Retinal pigment epithelial cell (primary cell): ENCODE data around the gene NEIL3.

Source experiments
- DNase-seq: peaks from one replicate; pipeline ENCODE4 v3.0.0-alpha.2; 2010; ENCODE audit warnings: low read depth
- H3K4me3 ChIP-seq: 2 replicates; pipeline ENCODE4 v1.5.1; 2011; ENCODE audit warnings: mild to moderate bottlenecking, low read length, control low read depth, moderate library complexity
- TF ChIP-seq, protein P1 (sequence below): conservative IDR thresholded peaks from 2 replicates; pipeline ENCODE4 v1.5.1; 2011; ENCODE audit warnings: low read depth, low read length, control low read depth, inconsistent platforms

Gene NEIL3

DNA sequence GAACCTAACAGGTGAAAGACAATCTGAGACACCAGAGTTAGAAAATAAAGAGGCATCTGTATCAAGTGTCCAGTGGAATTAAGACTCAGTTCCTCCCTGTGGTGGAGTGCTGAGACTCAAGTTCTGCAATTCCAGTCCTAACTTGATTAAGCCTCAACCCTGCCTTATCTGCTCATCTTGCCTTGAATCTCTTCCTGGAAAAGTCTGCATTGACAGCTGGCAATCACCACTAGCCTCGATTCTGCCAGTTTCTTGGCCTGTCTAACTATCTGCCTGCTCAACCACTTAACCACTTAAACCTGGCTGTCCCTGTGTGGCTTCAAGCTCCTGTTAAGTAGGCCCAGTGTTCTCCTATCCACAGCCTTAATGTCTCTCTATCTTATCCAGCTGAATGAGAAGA, 22.4 kb upstream of the NEIL3 start:
- TF ChIP-seq, protein P1, sequence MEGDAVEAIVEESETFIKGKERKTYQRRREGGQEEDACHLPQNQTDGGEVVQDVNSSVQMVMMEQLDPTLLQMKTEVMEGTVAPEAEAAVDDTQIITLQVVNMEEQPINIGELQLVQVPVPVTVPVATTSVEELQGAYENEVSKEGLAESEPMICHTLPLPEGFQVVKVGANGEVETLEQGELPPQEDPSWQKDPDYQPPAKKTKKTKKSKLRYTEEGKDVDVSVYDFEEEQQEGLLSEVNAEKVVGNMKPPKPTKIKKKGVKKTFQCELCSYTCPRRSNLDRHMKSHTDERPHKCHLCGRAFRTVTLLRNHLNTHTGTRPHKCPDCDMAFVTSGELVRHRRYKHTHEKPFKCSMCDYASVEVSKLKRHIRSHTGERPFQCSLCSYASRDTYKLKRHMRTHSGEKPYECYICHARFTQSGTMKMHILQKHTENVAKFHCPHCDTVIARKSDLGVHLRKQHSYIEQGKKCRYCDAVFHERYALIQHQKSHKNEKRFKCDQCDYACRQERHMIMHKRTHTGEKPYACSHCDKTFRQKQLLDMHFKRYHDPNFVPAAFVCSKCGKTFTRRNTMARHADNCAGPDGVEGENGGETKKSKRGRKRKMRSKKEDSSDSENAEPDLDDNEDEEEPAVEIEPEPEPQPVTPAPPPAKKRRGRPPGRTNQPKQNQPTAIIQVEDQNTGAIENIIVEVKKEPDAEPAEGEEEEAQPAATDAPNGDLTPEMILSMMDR, result no peak
- no peak overlapping the region for H3K4me3 ChIP-seq
- no peak for DNase-seq

GRCh38 chr4:177288335-177288734, 21.3 kb upstream of the NEIL3 start:
- no peak overlapping the region for H3K4me3 ChIP-seq
- TF ChIP-seq, protein P1, result no peak
- DNase-seq, result no peak

- TF ChIP-seq, protein P1, result no peak
- H3K4me3 ChIP-seq, result no peak overlapping the region
- DNase-seq, result no peak
Observed at GRCh38 chr4:177290780-177291179, 18.9 kb upstream of the NEIL3 start.

- peak; percentile 54 for DNase-seq
- TF ChIP-seq, protein P1, result no peak
- no peak overlapping the region for H3K4me3 ChIP-seq
Observed at GRCh38 chr4:177292171-177292570, 17.5 kb upstream of the NEIL3 start.

DNA sequence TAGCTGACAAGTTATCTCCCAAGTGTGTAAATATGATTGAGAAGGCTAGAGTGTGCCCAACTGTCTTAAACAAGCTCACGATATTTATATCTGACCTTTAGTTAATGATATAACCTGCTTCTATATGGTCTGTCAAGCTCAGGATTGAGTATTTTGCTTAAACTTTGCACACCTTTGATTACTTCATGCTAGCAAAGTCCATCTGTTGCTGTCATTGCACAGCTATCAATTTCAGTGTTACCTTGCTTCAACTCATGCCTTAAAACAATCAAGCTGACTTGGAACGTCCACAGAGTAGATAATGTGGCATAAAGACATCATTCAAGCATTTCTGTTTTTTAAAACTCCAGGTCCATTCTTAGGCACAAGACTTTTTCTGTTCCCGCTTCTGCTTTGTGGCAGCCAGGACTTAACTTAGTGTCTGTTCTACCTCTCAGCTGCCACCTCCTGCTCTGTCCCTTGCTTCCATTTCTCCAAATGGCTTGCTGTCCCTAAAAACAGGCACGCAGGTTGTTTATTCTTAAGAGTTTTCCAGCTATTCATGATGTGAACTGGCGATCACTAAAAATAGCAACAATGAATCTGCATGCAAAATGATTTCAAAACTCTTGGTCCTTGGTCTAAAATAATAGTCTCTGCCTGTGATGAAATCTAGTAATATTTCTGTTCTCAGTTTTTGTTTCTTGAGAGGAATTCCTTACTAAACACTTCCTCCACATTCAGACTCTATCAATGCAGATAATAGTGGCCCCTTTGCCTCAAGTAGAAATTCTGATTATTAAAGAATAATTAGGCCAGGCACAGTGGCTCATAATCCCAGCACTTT, 16.3 kb upstream of the NEIL3 start:
- no peak for DNase-seq
- H3K4me3 ChIP-seq, result no peak overlapping the region
- TF ChIP-seq, protein P1, result no peak

- DNase-seq, result no peak
- no peak overlapping the region for H3K4me3 ChIP-seq
- TF ChIP-seq, protein P1, result no peak
Observed at GRCh38 chr4:177297785-177298391, 11.8 kb upstream of the NEIL3 start.
